HG03432 (cell line): ENCODE data around the gene CFL2.
"Not testable (repeated sequence)": the region's sequence is repeated elsewhere in the genome, so short reads cannot be mapped to it uniquely, and the experiment has no call there.

Experiments
- ATAC-seq: cut with Tn5 transposase; IDR thresholded peaks from one replicate; pipeline ENCODE4 v1.9.1; 2021; ENCODE audit warnings: mild to moderate bottlenecking, moderate library complexity; ENCODE audit not compliant: unreplicated experiment

Gene CFL2

DNA sequence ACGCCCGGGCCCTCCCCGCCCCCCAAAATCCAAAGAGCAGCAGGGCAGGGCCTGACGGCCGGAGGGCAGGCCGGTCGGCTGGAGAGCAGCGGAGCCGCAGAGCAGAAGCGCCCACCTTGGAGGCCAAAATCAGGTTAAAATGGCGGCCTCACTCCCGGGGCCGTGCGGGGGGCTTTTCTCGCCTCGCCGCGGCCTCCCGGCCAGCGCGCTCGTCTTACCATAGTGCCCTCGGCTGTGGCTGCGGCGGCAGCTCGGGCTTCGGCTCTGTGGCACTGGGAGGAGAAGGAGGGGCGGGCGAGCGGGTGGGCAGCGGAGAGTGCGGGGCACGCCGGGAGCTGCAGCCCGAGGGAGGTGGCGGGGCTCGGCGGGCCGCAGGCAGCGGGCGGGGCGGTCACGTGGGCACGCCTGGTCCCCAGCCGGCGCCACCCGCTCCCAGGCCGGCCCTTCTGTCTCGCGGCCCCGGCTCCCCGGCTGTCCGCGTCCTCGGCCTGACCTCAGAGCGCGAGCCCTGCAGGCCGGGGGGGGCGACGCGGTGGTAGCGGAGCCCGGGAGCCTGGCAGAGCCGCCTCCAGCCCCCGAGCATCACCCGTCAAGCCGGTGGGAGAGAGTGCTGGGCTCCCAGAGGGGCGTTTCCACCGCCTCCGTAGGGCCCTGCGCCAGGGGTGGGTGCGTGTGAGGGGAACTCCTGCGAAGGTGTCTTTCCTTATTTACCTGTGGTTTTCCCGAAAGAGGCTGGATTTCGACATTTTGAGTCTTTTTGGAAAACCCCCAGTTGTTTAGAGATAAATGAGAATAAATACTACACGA, at the start of gene CFL2:
TSS of gene CFL2 (minus strand) at position 274 of the 807 bp plus-strand sequence. CDS start at position 221, 53 bp downstream.
- peak; percentile 94 for ATAC-seq

GRCh38 chr14:34755215-34755614, 40.8 kb upstream of the CFL2 start:
- no peak for ATAC-seq

GRCh38 chr14:34754687-34755086, 40.3 kb upstream of the CFL2 start:
- no peak for ATAC-seq

- ATAC-seq = no peak
Observed at GRCh38 chr14:34750670-34751069, 36.3 kb upstream of the CFL2 start.

DNA sequence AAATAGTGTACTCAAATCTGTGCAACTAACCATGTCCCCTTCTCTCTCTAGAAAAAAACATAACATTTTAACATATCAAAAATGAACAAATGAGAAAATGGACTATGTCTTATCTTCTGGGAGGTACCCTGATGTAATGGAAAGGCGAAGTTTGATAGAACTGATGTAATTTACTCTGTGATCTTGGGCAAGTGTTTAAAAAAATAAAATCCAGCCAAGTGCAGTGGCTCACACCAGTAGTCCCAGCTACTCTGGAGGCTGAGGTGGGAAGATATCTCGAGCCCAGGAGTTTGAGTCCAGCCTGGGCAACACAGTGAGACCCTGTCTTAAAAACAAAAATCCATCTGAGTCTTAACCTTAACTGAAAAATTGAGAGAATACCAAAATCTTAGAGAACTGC, 35.8 kb upstream of the CFL2 start:
- no peak for ATAC-seq

DNA sequence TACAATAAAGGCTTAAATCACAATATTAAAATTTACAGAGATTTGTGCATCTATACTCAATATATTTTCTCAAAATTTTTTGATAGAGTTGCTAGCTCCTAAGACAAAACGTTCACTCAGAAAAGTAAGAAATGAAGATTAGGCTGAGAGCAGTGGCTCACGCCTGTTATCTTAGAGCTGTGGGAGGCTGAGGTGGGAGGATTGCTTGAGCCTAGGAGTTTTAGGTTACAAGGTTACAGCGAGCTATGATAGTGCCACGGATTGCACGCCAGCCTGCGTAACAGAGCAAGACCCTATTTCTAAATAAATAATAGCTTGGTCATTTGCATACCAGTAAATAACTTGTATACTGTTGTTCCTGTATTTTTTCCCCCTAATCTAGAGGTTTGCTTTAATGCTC, 35.0 kb upstream of the CFL2 start:
- no peak for ATAC-seq

DNA sequence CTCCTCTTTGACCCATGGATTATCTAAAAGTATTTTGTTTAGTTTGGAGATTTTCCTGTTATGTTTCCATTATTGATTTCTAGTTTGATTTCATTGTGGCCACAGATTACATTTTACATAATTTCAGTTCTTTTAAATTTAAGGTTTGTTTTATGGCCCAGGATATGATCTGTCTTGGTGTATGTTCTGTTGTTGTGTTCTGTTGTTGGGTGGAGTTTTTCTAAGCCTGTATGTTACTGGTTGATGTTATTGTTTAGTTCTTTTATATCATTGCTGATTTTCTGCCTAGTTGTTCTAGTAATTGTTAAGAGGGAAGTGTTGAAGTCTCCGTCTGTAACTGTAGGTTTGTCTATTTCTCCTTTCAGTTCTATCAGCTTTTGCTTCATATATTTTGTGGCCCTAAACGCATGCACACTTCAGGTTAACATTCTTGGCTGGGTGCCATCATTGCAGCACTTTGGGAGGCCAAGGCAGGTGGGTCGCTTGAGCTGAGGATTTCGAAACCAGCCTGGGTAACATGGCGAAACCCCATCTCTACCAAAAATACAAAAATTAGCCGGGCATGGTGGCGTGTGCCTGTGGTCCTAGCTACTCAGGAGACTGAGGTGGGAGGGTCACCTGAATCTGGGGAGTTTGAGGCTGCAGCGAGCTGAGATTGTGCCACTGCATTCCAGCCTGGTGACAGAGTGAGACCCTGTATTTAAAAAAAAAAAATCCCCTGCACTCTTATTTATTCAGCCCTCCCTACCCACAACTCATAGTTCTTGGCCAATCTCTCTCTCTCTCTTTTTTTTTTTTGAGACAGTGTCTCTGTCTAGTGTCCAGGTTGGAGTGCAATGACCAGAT, 28.1 kb upstream of the CFL2 start:
- ATAC-seq = no peak

GRCh38 chr14:34741840-34742239, 27.4 kb upstream of the CFL2 start:
- no peak for ATAC-seq

DNA sequence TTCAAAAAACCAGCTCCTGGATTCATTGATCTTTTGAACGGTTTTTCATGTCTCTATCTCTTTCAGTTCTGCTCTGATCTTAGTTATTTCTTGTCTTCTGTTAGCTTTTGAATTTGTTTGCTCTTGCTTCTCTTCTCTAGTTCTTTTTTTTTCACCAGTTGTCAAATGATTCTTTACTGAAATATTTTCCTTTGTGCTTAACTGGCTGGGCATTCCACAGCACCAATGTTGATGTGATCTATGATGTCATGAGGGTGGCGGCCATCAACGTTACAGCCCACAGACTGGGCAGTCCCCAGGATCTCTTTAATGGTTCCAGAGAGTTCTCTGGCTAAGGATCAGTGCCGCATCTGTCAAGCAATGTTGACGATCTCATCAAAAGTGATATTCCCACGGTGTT, 25.7 kb upstream of the CFL2 start:
- ATAC-seq = not testable (repeated sequence)

- ATAC-seq = not testable (repeated sequence)
Observed at GRCh38 chr14:34737079-34737478, 22.7 kb upstream of the CFL2 start.

DNA sequence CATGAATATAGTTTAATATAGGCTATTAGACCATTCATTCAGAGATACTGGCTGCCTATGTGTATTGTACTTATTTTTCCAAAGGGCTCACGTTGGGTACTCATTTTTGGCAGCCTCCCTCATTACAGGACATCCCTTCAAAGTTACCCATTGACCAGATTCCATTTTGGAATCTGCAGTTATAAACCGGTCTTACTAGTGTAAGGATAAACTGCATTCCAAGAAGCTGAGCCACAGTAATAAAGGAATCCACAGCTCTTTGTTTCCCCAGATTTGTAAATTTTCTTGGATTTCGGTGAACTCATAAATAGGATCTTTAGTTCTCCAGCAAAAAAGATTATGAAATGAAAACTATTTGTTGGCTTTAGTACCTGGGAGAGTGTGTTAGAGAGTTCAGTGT, 18.9 kb upstream of the CFL2 start:
- ATAC-seq = no peak

- no peak for ATAC-seq
Observed at GRCh38 chr14:34732802-34733201, 18.4 kb upstream of the CFL2 start.

- no peak for ATAC-seq
Observed at GRCh38 chr14:34723867-34724266, 9.5 kb upstream of the CFL2 start.

DNA sequence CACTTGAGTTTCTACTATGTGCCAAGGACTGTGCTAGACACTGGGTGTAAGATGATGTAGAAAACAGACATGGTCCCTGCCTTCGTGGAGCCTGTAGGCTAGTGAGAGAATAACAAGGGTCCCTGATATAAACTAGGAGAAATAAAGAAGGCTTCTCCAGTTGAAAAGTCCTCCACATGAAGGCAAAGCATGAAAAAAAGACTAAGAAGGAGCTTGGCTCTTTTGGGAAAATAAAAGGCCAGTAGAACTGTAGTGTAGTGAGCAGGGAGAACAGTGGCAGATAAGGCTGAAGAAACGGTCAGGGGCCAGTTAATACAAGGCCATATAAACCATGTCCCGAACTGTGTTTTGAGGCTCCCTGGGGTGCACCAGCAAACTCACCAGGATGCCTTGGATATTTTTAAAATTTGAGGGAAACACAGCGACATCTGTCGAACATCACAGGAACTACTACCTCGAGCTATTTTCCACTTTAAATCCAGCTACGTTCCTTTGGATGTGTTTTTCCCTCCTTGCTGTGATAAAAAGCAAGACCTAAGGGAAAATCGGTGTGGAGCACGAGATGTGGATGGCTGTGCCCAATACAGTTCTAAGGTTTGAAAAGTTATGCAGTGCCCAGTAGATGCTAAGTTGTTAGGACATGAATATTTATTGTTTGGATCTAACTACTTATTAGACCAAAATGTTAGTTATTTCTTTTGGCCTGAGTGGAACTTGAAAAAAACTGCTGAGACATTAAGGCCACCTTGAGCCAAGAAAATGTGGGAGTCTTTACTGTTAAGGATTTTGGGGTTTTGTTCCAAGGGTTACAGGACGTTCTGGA, 8.5 kb upstream of the CFL2 start:
- ATAC-seq = no peak

DNA sequence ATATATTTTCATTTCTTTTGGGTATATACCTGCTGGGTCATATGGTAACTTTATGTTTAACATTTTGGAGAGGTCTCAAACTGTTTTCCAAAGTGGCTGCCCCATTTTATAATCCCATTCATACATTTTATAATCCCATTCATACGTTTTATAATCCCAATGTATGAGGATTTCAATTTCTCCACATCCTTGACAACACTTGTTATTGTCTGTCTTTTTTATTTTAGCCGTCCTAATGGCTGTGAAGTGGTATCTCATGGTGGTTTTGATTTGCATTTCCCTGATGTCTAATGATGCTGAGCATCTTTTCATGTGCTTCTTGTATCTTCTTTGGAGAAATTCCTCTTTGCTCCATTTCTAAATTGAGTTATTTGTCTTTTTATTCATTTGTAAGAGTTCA, 6.7 kb upstream of the CFL2 start:
- ATAC-seq = no peak

GRCh38 chr14:34718750-34719304, 4.4 kb upstream of the CFL2 start:
- no peak for ATAC-seq

- ATAC-seq = no peak
Observed at GRCh38 chr14:34715127-34715863, 902 bp upstream of the CFL2 start.

DNA sequence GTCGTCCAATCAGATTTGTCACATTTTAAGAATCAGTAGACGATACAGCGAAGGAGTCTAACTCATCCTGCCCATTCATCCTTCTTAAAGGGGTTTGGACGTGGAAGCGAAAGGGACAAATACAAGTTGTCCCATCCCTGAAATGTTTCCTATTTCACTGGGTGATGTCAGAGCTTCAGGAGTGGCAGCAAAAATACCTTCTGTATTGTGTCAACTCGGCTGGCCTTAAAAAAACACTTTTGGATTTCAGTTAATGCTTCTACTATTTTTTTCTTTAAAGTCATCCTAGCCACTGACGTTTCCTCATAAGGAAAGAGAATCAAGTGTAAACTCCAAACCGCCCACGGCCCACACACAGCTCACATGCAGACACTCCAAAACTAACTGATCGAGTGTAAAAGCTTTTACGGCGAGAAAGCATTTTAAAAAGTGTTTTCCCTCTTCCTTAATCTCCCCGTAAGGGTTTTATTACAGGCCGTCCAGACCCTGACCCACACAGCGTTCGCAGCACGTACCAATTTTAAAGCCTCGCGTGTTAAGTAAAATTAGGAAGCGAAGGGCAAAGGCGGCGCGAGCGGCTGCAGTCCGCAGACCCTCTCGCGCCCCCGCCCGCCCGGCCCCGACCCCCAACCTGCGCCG, 593 bp downstream of the CFL2 start:
- peak; percentile 3 for ATAC-seq

- ATAC-seq = no peak
Observed at GRCh38 chr14:34713122-34713680, 1.2 kb downstream of the CFL2 start.
